GM18526 (cell line): ENCODE measurements around the gene OR5M3.

Experiments used
- POLR2A ChIP-seq: IDR thresholded peaks from 3 replicates; pipeline ENCODE4 v1.6.1; 2011; ENCODE audit not compliant: insufficient read length; ENCODE audit errors: extremely low read depth

Gene OR5M3

GRCh38 chr11:56473252-56473651 is at the start of gene OR5M3:
Gene OR5M3, minus strand, starts transcription at chr11:56473352. Its CDS starts 2,855 bp downstream, at chr11:56470497.
- TF ChIP-seq POLR2A = no peak

DNA sequence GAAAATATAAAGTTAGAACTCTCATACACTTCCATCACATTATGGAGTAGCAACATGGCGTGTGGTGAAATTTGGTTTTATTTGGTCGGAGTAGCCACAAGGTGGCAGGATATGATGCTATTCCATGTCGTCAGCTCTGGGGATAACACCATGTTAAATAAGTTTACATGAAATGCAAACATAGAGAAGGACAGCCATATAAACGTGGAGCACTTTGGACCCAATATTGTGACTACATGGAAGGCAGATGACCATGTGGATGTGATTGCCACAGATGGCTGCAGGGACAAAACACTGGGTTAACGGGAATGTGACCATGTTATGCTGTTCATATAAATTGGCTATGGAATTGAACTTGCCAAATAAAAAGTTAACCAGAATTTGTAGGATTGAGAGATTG is 48.9 kb upstream of the OR5M3 start:
- no peak for TF ChIP-seq POLR2A

GRCh38 chr11:56513280-56513679 is 40.1 kb upstream of the OR5M3 start:
- TF ChIP-seq POLR2A = no peak

DNA sequence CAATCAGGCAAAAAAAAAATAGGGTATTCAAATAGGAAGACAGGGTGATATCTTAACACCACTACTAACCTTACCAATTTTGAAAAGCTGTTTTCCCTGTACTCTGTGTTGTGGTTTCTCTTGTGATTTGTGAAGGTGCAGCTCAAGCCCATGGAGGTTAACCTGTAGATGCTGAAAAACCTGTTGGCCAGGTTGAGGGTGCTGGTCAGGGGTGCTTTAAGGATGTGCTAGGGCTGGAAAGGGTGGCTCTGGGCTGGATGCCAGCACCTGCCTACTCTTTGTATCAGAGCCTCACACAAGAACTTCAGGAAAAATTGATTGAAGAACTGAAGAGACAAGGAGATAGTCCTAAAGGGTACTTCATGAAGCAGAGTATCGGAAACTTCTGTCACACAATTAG is 36.3 kb upstream of the OR5M3 start:
- no peak for TF ChIP-seq POLR2A

- TF ChIP-seq POLR2A = no peak
Observed at GRCh38 chr11:56497010-56497409, 23.9 kb upstream of the OR5M3 start.

DNA sequence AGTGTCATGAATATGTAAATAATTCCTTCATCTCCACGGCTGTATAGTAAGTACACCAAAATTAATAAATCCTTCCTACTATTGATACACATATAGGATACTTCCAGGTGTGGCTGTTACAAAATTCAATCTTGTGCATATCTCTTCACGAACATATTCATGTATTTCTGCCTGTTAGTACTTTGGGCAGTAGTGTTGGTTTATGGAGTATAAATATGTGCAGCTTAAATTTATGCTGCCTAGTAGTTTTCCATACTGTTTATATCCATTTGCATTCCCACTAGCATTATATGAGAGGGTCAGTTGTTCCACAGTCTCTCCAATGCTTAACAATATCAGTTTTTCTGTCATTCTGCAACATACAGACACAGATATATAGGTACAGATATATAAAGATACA is 22.0 kb upstream of the OR5M3 start:
- no peak for TF ChIP-seq POLR2A

DNA sequence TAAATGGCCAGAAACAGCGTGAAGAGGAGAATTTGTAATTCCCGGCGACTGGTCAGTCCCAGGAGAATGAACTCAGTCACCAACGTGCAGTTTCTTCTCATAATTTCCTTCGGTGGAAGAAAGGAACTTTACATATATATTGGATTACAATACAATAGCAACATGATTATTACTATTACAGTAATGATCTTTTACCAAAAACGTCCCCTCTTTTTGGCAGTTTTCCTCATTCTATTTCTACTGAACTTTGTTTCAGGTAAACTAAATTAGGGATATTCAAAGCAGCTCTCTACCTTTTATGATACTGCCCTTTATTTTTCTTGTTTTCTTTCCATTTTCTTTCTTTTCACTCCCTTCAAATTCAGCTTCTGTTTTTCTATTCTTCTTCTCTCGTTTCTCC is 18.1 kb upstream of the OR5M3 start, which contains the start of gene OR5M8:
OR5M8 (minus strand) TSS at position 101 of the 400 bp plus-strand sequence; CDS start at position 101, 0 bp downstream.
- TF ChIP-seq POLR2A = no peak

DNA sequence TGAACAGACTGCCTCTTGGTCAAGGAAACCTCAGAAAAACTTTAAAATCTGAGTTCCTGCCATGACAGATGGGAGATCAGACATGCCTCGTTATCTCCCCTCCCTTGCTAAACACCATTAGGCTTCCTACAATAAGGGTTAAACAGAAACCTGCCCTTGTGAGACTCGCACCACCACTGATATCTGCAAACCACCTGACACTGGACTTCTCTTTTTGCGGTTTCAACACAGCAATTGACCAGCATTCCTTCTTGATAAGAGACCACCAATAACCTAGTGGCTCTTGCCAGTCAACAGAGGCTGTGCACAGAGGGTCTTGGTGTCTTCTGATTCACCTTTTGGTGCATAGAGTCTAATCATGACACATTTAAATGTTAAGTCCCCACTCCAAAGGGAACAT is 13.6 kb upstream of the OR5M3 start:
- TF ChIP-seq POLR2A = no peak

DNA sequence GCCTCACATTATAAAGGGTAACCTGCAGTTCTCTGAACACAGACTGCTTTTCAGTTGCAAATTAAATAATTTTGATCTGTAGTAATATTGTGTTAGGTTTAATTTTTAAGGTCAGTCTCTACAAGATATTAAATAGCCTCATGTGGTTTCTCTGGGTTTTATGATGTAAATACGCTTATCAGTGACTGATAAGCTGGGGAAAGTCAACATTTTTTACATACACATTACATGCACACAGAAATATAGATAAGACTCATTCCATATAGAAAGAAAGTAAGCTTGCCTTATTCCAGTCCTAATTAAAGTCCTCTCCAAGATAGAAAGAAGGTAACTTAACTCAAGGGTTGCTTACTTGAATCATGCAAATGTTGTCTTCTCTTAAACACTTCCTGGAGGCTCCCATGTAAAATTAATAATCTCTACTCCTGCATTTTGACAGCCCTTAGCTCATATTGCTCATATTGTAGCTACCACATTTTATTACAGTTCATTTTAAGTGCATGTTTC is 1.6 kb upstream of the OR5M3 start:
- no peak for TF ChIP-seq POLR2A

GRCh38 chr11:56457076-56457475 is 16.1 kb downstream of the OR5M3 start:
- no peak for TF ChIP-seq POLR2A

GRCh38 chr11:56453521-56453920 is 19.6 kb downstream of the OR5M3 start:
- no peak for TF ChIP-seq POLR2A
